Stimulated activated CD8-positive, alpha-beta memory T cell treated with anti-CD3 and anti-CD28 coated beads, Interleukin-4, amount 100 ng/mL, for 4 hours (primary cell): ENCODE data around the gene PRELID2.
"Not testable (repeated sequence)": the region's sequence is repeated elsewhere in the genome, so short reads cannot be mapped to it uniquely, and the experiment has no call there.

Experiments used
- DNase-seq, 2 donors: peaks; one replicate each; pipeline ENCODE4 v3.0.0-alpha.2; 2020; ENCODE audit warnings: low read depth in 2 of 2, low spot score in 1 of 2

PRELID2 gene

GRCh38 chr5:145752534-145752933 lies 82.6 kb downstream of the PRELID2 start:
- DNase-seq: no peak

GRCh38 chr5:145750199-145750598 lies 84.9 kb downstream of the PRELID2 start:
- DNase-seq: no peak

- no peak for DNase-seq
Measured at GRCh38 chr5:145743396-145744061, 91.6 kb downstream of the PRELID2 start.

- DNase-seq: no peak
Measured at GRCh38 chr5:145739843-145740242, 95.3 kb downstream of the PRELID2 start.

GRCh38 chr5:145738227-145738626 lies 96.9 kb downstream of the PRELID2 start:
- DNase-seq: no peak

- no peak for DNase-seq
Measured at GRCh38 chr5:145737578-145737977, 97.6 kb downstream of the PRELID2 start.

- DNase-seq: not testable (repeated sequence)
Measured at GRCh38 chr5:145729956-145730355, 105.2 kb downstream of the PRELID2 start.

GRCh38 chr5:145723516-145723915 lies 111.6 kb downstream of the PRELID2 start:
- no peak for DNase-seq

GRCh38 chr5:145718956-145719355 lies 116.2 kb downstream of the PRELID2 start:
- DNase-seq: no peak

- no peak for DNase-seq
Measured at GRCh38 chr5:145715412-145715811, 119.7 kb downstream of the PRELID2 start.

GRCh38 chr5:145712245-145712644 lies 122.9 kb downstream of the PRELID2 start:
- no peak for DNase-seq

GRCh38 chr5:145711417-145711816 lies 123.7 kb downstream of the PRELID2 start:
- DNase-seq: no peak
